ENCODE data around the gene KRABD2.

The KRABD2 gene

DNA sequence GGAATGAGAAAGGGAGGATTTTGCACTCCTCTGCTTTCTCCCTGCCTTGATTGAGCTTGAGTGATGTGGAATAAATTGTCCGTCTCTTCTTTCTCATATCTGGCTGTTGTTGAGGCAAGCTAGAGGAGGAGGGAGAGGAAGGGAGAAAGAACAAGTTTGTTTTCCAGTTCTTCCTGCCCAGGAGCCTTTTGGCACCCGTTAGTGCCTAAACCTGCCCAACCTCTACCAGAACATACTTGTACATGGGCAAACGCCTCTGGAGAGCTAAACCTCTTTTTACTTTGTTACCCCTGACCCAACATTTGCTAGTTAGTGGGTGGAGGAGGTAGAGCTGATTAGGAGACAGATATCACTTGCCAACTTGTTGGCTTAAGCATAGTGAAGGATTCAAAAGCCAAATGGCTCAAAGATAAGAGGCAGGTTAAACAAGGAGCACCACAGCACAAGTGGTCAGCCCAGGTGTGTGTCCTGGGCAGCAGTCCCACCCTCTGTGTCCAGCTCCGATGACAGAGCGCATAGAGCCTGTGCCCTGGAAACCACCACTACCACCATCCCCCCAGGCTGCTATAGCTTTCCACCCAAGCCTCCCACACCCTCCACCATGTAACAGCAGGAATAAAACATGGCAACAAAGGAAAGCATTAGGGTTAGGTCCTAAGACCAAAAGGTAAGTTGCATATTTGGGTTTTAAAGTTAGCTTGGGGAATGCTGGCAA is 30.4 kb downstream of the KRABD2 start:
- Histone ChIP-seq H3K36me3 (no peaks in the 10 kb centered on the region), H3K9me3 (no peaks in the 10 kb centered on the region), H3K27ac (no peak overlapping the region), H3K27me3 (peaks cover 0 to 3% (median 3%) of the 10 kb centered on the region in 3 donors), H3K4me1 (no peaks in the 10 kb centered on the region), H3K4me3 (no peak overlapping the region)
- intact Hi-C loops (cut with DNase I; ENCODE audit: low total_unique reads) = no loop called here
- TF ChIP-seq POLR2A (IDR thresholded peaks at IDR 0.05) = no peak
- TF ChIP-seq, protein P1, sequence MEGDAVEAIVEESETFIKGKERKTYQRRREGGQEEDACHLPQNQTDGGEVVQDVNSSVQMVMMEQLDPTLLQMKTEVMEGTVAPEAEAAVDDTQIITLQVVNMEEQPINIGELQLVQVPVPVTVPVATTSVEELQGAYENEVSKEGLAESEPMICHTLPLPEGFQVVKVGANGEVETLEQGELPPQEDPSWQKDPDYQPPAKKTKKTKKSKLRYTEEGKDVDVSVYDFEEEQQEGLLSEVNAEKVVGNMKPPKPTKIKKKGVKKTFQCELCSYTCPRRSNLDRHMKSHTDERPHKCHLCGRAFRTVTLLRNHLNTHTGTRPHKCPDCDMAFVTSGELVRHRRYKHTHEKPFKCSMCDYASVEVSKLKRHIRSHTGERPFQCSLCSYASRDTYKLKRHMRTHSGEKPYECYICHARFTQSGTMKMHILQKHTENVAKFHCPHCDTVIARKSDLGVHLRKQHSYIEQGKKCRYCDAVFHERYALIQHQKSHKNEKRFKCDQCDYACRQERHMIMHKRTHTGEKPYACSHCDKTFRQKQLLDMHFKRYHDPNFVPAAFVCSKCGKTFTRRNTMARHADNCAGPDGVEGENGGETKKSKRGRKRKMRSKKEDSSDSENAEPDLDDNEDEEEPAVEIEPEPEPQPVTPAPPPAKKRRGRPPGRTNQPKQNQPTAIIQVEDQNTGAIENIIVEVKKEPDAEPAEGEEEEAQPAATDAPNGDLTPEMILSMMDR (IDR thresholded peaks at IDR 0.05 in 4 of 5, conservative IDR thresholded peaks at IDR 0.05 in 1 of 5) = no peak
- in situ Hi-C loops (cut with MboI; ENCODE audit: low sequenced_read_pairs in 4 of 4) = no loop called here
- DNase-seq (no peak), ATAC-seq (no peak)

- DNase-seq (no peak), ATAC-seq (no peak)
- Histone ChIP-seq H3K27me3 (peaks cover 0 to 3% (median 3%) of the 10 kb centered on the region in 3 donors), H3K9me3 (no peaks in the 10 kb centered on the region), H3K36me3 (no peaks in the 10 kb centered on the region), H3K27ac (no peak overlapping the region), H3K4me3 (no peak overlapping the region), H3K4me1 (no peaks in the 10 kb centered on the region)
- in situ Hi-C loops (cut with MboI; ENCODE audit: low sequenced_read_pairs in 4 of 4) = no loop called here
- intact Hi-C loops (cut with DNase I; ENCODE audit: low total_unique reads) = no loop called here
- TF ChIP-seq POLR2A (IDR thresholded peaks at IDR 0.05) = no peak
- TF ChIP-seq, protein P1 (IDR thresholded peaks at IDR 0.05 in 4 of 5, conservative IDR thresholded peaks at IDR 0.05 in 1 of 5) = no peak
These were observed 31.3 kb downstream of the KRABD2 start for GRCh38 chr17:8345052-8345690.

DNA sequence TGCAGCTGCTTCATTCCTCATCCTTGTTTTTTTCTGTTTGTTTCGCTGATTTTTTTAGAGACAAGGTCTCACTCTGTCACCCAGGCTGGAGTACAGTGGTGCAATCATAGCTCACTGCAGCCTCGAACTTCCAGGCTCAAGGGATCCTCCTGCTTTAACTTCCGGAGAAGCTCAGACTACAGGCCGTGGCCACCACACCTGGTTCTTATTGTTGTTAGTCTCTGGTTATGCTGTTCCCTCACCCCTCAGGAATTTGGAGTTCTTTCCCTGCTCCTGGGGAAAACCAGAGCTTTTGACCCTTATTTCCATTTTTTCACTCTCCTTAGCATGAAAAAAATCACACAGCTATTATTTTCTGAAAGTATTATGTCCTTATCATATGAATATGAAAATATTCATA is 35.0 kb downstream of the KRABD2 start:
- no peak overlapping the region for H3K4me3 ChIP-seq
- H3K36me3 ChIP-seq = no peaks in the 10 kb centered on the region
- intact Hi-C loops (cut with DNase I; ENCODE audit: low total_unique reads) = no loop called here
- H3K27ac ChIP-seq = no peak overlapping the region
- H3K4me1 ChIP-seq = no peaks in the 10 kb centered on the region
- peaks cover 0 to 3% (median 0%) of the 10 kb centered on the region in 3 donors for H3K27me3 ChIP-seq
- no peaks in the 10 kb centered on the region for H3K9me3 ChIP-seq
- in situ Hi-C loops (cut with MboI; ENCODE audit: low sequenced_read_pairs in 4 of 4) = no loop called here
- ATAC-seq (no peak), DNase-seq (no peak)
- TF ChIP-seq, protein P1 (IDR thresholded peaks at IDR 0.05 in 4 of 5, conservative IDR thresholded peaks at IDR 0.05 in 1 of 5) = no peak
- no peak for TF ChIP-seq POLR2A (IDR thresholded peaks at IDR 0.05)

DNA sequence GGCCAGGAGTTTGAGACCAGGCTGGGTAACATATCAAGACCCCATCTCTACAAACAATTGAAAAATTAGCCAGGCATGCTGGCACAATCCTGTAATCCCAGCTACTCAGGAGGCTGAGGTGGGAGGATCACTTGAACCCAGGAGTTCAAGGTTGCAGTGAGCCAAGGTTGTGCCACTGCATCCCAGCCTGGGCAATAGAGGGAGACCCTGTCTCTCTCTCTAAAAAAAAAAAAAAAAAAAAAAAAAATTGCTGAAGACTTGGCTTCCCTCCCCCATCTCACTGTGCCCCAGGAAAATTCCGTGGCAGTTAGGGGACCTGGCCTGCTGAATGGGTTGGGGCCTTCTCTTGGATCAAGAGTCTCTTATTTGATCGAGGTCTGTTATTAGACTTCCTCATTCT is 37.0 kb downstream of the KRABD2 start, which contains the start of gene ODF4:
Gene ODF4, plus strand, starts transcription at position 301 of the 400 bp plus-strand sequence. CDS start 212 bp downstream, outside the sequence.
- no peak for ATAC-seq
- in situ Hi-C loops (cut with MboI; ENCODE audit: low sequenced_read_pairs in 4 of 4) = no loop called here
- no peak within 1 kb of the TSS for H3K27ac ChIP-seq
- no peaks in the 10 kb centered on the region for H3K36me3 ChIP-seq
- no peaks in the 10 kb centered on the region for H3K27me3 ChIP-seq
- no peaks in the 10 kb centered on the region for H3K9me3 ChIP-seq
- no peak within 1 kb of the TSS for H3K4me3 ChIP-seq
- H3K4me1 ChIP-seq = no peaks in the 10 kb centered on the region
- no peak for DNase-seq
- no peak for TF ChIP-seq POLR2A (IDR thresholded peaks at IDR 0.05)
- TF ChIP-seq, protein P1 (IDR thresholded peaks at IDR 0.05 in 4 of 5, conservative IDR thresholded peaks at IDR 0.05 in 1 of 5) = no peak
- intact Hi-C loops (cut with DNase I; ENCODE audit: low total_unique reads) = no loop called here

Measured in gastrocnemius medialis (tissue), 4 donors.